NB4 (cell line): ENCODE data around the gene CCND1.

Experiments used
- DNase-seq: peaks from one replicate; pipeline ENCODE4 v3.0.0; 2010; ENCODE audit warnings: low read depth
- H3K4me3 ChIP-seq: one replicate; pipeline ENCODE4 v1.5.1; 2011; ENCODE audit warnings: mild to moderate bottlenecking, low read depth, low read length, moderate library complexity
- CTCF ChIP-seq: IDR thresholded peaks from one replicate; pipeline ENCODE4 v1.5.1; 2012; ENCODE audit warnings: low read depth, low read length
- MAX ChIP-seq: IDR thresholded peaks from 2 replicates; pipeline ENCODE4 v1.6.1; 2011; ENCODE audit warnings: low read depth, low read length
- MYC ChIP-seq: IDR thresholded peaks from 2 replicates; pipeline ENCODE4 v1.6.1; 2011; ENCODE audit warnings: low read depth, low read length
- POLR2A ChIP-seq: IDR thresholded peaks from 2 replicates; pipeline ENCODE4 v1.6.1; 2011; ENCODE audit warnings: mild to moderate bottlenecking; ENCODE audit not compliant: insufficient read length; ENCODE audit errors: extremely low read depth

Gene CCND1

GRCh38 chr11:69638941-69639681, 1.8 kb upstream of the CCND1 start:
- H3K4me3 ChIP-seq, result peak overlapping the region; percentile 32
- peak; percentile 20 for TF ChIP-seq POLR2A
- peak; percentile 23; the same call in 1 of the 2 replicates for TF ChIP-seq MYC
- no peak for TF ChIP-seq CTCF
- TF ChIP-seq MAX, result no peak
- peak; percentile 92 for DNase-seq

GRCh38 chr11:69639831-69640230, 1.1 kb upstream of the CCND1 start:
- no peak for DNase-seq
- no peak overlapping the region for H3K4me3 ChIP-seq
- TF ChIP-seq MYC, result no peak

GRCh38 chr11:69640260-69640994, 529 bp upstream of the CCND1 start:
- TF ChIP-seq MAX (peak; percentile 56; the same call in 1 of the 2 replicates), POLR2A (no peak)
- peak; percentile 42 for DNase-seq
- H3K4me3 ChIP-seq, result peak overlapping the region; percentile 34

GRCh38 chr11:69641681-69642548, 959 bp downstream of the CCND1 start:
- TF ChIP-seq MAX (no peak), MYC (peak; percentile 40; the same call in 1 of the 2 replicates), POLR2A (no peak), CTCF (no peak)
- DNase-seq, result peak; percentile 45
- H3K4me3 ChIP-seq, result peak overlapping the region; percentile 71

- H3K4me3 ChIP-seq, result peak overlapping the region; percentile 71
- DNase-seq, result peak; percentile 51
- TF ChIP-seq CTCF, result no peak
- no peak for TF ChIP-seq MYC
- TF ChIP-seq POLR2A, result no peak
- TF ChIP-seq MAX, result no peak
These were observed 1.6 kb downstream of the CCND1 start for GRCh38 chr11:69642549-69642912.

GRCh38 chr11:69642913-69643632, 2.1 kb downstream of the CCND1 start:
- peak; percentile 38; the same call in 1 of the 2 replicates for TF ChIP-seq MAX
- TF ChIP-seq MYC, result no peak
- peak; percentile 86 for TF ChIP-seq CTCF
- TF ChIP-seq POLR2A, result peak; percentile 25
- DNase-seq, result peak; percentile 92
- peak overlapping the region; percentile 61 for H3K4me3 ChIP-seq
